WTC11 (cell line): Measurements from ENCODE around the gene FTCD. TPM values are rescaled to one million over a fixed set of nuclear protein-coding genes. Genes with fewer than 3 reads are reported as not detected.

Experiments
- ATAC-seq: fragments of 200-7000 bp; cut with Tn5 transposase; 2 replicates; pipeline ENCODE4 v1.10.0; 2021; ENCODE audit warnings: mild to moderate bottlenecking, moderate library complexity
- CTCF ChIA-PET: fragments of 300-600 bp; sonication (Branson Sonifier 250); formaldehyde crosslinking; loops from one replicate; lab custom pipeline; 2021; ENCODE audit warnings: antibody characterized with exemption; lab: Charles Lee
- POLR2A ChIA-PET: fragments of 350-600 bp; sonication (Branson Sonifier 250); formaldehyde crosslinking; loops from one replicate; lab custom pipeline; 2021; ENCODE audit warnings: antibody characterized with exemption; lab: Charles Lee
- DNase-seq: peaks from one replicate; pipeline ENCODE4 v3.0.0; 2021; ENCODE audit warnings: low spot score
- H3K27ac Mint-ChIP-seq: 2 replicates; pipeline ENCODE4 v1.8.0; 2021; ENCODE audit warnings: mixed read lengths
- H3K27me3 Mint-ChIP-seq: 2 replicates; pipeline ENCODE4 v1.8.0; 2021; ENCODE audit warnings: low read depth, mild to moderate bottlenecking, moderate library complexity, mixed read lengths
- H3K36me3 Mint-ChIP-seq: 2 replicates; pipeline ENCODE4 v1.8.0; 2021; ENCODE audit warnings: mixed read lengths
- H3K4me1 Mint-ChIP-seq: 2 replicates; pipeline ENCODE4 v1.8.0; 2022; ENCODE audit warnings: mixed read lengths
- H3K4me3 Mint-ChIP-seq: 2 replicates; pipeline ENCODE4 v1.8.0; 2021; ENCODE audit warnings: mild to moderate bottlenecking, moderate library complexity, mixed read lengths
- H3K9me3 Mint-ChIP-seq: 2 replicates; pipeline ENCODE4 v1.8.0; 2021; ENCODE audit warnings: mixed read lengths
- ARID4B ChIP-seq: sonication (generic); formaldehyde crosslinking; IDR thresholded peaks from 2 replicates; pipeline ENCODE4 v1.8.0; 2023; ENCODE audit warnings: missing genetic modification reagents, mild to moderate bottlenecking, borderline replicate concordance
- CREB1 ChIP-seq: sonication (generic); formaldehyde crosslinking; IDR thresholded peaks from 2 replicates; pipeline ENCODE4 v1.8.0; 2023; ENCODE audit warnings: mild to moderate bottlenecking, missing genetic modification reagents
- JAZF1 ChIP-seq: fragments of 250-450 bp; sonication (Bioruptor Pico); IDR thresholded peaks from 2 replicates; pipeline ENCODE4 v1.9.0; 2021; ENCODE audit warnings: moderate library complexity, mild to moderate bottlenecking, inconsistent platforms
- JUN ChIP-seq: sonication (generic); formaldehyde crosslinking; IDR thresholded peaks from 2 replicates; pipeline ENCODE4 v1.8.0; 2023; ENCODE audit warnings: mild to moderate bottlenecking, missing genetic modification reagents
- MAX ChIP-seq: sonication (generic); formaldehyde crosslinking; IDR thresholded peaks from 2 replicates; pipeline ENCODE4 v1.8.0; 2022; ENCODE audit warnings: mild to moderate bottlenecking, missing genetic modification reagents
- NFYB ChIP-seq: sonication (generic); formaldehyde crosslinking; conservative IDR thresholded peaks from 2 replicates; pipeline ENCODE4 v1.8.0; 2022; ENCODE audit warnings: low read depth, missing genetic modification reagents
- NR2C2 ChIP-seq: sonication (generic); formaldehyde crosslinking; IDR thresholded peaks from 2 replicates; pipeline ENCODE4 v1.8.0; 2022; ENCODE audit warnings: mild to moderate bottlenecking, missing genetic modification reagents
- TEAD4 ChIP-seq: sonication (generic); formaldehyde crosslinking; IDR thresholded peaks from 2 replicates; pipeline ENCODE4 v1.8.0; 2022; ENCODE audit warnings: mild to moderate bottlenecking, missing genetic modification reagents
- USF1 ChIP-seq: sonication (generic); formaldehyde crosslinking; IDR thresholded peaks from 2 replicates; pipeline ENCODE4 v1.8.0; 2022; ENCODE audit warnings: mild to moderate bottlenecking, missing genetic modification reagents
- ZBTB43 ChIP-seq: sonication (generic); formaldehyde crosslinking; IDR thresholded peaks from 2 replicates; pipeline ENCODE4 v1.8.1; 2023; ENCODE audit warnings: mild to moderate bottlenecking, missing genetic modification reagents
- ZNF138 ChIP-seq: sonication (generic); formaldehyde crosslinking; conservative IDR thresholded peaks from 2 replicates; pipeline ENCODE4 v1.8.1; 2022; ENCODE audit warnings: mild to moderate bottlenecking, moderate library complexity, missing genetic modification reagents
- ZNF281 ChIP-seq: sonication (generic); formaldehyde crosslinking; IDR thresholded peaks from 2 replicates; pipeline ENCODE4 v1.8.0; 2023; ENCODE audit warnings: mild to moderate bottlenecking, missing genetic modification reagents
- ZNF396 ChIP-seq: fragments of 250-450 bp; sonication (Bioruptor Pico); IDR thresholded peaks from 2 replicates; pipeline ENCODE4 v1.8.0; 2021; ENCODE audit warnings: mild to moderate bottlenecking, moderate library complexity, borderline replicate concordance
- total RNA-seq: library from RNA; stranded (reverse); gene quantifications from 3 replicates; pipeline ENCODE4 v1.2.3, GENCODE V29; 2021
- TF ChIP-seq, protein P1 (sequence below): sonication (generic); formaldehyde crosslinking; IDR thresholded peaks from 2 replicates; pipeline ENCODE4 v1.8.1; 2023; ENCODE audit warnings: mild to moderate bottlenecking, missing genetic modification reagents, moderate library complexity
- TF ChIP-seq, protein P2 (sequence below): sonication (generic); formaldehyde crosslinking; IDR thresholded peaks from 2 replicates; pipeline ENCODE4 v1.8.1; 2023; ENCODE audit warnings: mild to moderate bottlenecking, missing genetic modification reagents
- TF ChIP-seq, protein P3 (sequence below): sonication (generic); formaldehyde crosslinking; IDR thresholded peaks from 2 replicates; pipeline ENCODE4 v1.8.1; 2022; ENCODE audit warnings: missing genetic modification reagents, borderline replicate concordance

Gene FTCD
- total RNA-seq, 1 experiment from 2014 or later: 6.1 TPM

DNA sequence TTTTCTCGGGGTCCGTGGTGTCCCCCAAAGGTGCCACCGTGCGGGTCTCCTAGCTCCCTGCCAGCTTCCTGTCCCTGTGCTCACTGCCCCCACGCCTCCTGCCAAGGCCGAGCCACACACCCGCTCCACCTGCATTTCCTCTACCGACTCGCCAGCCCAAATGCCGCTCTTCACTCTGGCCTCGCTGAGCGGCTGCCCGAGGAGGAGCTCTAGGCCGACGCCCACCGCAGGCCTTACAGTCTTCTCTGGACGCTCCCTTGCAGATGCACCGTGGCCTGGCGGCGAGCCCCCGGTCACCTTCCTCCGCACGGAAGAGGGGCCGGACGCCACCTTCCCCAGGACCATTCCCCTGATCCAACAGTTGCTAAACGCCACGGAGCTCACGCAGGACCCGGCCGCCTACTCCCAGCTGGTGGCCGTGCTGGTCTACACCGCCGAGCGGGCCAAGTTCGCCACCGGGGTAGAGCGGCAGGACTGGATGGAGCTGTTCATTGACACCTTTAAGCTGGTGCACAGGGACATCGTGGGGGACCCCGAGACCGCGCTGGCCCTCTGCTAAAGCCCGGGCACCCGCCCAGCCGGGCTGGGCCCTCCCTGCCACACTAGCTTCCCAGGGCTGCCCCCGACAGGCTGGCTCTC, 26.3 kb downstream of the FTCD start:
- ChIA-PET POLR2A (interaction anchor here (0.8 kb wide), 1 partner anchor 14 kb away, joined by 3 read pairs; no protein-coding TSS in a partner anchor), CTCF (interaction anchor here (1.1 to 3.7 kb wide), 6 partner anchors 13 to 157 kb away, joined by 3 to 40 read pairs (median 5); no protein-coding TSS in a partner anchor)
- H3K4me1 Mint-ChIP-seq: no peaks in the 10 kb centered on the region
- no peak overlapping the region for H3K4me3 Mint-ChIP-seq
- H3K36me3 Mint-ChIP-seq: peaks cover 9% of the 10 kb centered on the region; the same call in 1 of the 2 replicates
- TF ChIP-seq, protein P1, sequence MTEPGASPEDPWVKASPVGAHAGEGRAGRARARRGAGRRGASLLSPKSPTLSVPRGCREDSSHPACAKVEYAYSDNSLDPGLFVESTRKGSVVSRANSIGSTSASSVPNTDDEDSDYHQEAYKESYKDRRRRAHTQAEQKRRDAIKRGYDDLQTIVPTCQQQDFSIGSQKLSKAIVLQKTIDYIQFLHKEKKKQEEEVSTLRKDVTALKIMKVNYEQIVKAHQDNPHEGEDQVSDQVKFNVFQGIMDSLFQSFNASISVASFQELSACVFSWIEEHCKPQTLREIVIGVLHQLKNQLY: no peak
- TF ChIP-seq, protein P2, sequence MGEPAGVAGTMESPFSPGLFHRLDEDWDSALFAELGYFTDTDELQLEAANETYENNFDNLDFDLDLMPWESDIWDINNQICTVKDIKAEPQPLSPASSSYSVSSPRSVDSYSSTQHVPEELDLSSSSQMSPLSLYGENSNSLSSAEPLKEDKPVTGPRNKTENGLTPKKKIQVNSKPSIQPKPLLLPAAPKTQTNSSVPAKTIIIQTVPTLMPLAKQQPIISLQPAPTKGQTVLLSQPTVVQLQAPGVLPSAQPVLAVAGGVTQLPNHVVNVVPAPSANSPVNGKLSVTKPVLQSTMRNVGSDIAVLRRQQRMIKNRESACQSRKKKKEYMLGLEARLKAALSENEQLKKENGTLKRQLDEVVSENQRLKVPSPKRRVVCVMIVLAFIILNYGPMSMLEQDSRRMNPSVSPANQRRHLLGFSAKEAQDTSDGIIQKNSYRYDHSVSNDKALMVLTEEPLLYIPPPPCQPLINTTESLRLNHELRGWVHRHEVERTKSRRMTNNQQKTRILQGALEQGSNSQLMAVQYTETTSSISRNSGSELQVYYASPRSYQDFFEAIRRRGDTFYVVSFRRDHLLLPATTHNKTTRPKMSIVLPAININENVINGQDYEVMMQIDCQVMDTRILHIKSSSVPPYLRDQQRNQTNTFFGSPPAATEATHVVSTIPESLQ: no peak
- TF ChIP-seq ARID4B (CRISPR knock-in tag) (no peak), ZNF138 (no peak), NFYB (CRISPR knock-in tag) (no peak), ZBTB43 (CRISPR knock-in tag) (no peak), JAZF1 (no peak), USF1 (CRISPR knock-in tag) (no peak), MAX (CRISPR knock-in tag) (no peak), NR2C2 (no peak), ZNF396 (CRISPR knock-in tag) (no peak), CREB1 (CRISPR knock-in tag) (no peak), ZNF281 (no peak), JUN (CRISPR knock-in tag) (no peak), TEAD4 (no peak)
- TF ChIP-seq, protein P3, sequence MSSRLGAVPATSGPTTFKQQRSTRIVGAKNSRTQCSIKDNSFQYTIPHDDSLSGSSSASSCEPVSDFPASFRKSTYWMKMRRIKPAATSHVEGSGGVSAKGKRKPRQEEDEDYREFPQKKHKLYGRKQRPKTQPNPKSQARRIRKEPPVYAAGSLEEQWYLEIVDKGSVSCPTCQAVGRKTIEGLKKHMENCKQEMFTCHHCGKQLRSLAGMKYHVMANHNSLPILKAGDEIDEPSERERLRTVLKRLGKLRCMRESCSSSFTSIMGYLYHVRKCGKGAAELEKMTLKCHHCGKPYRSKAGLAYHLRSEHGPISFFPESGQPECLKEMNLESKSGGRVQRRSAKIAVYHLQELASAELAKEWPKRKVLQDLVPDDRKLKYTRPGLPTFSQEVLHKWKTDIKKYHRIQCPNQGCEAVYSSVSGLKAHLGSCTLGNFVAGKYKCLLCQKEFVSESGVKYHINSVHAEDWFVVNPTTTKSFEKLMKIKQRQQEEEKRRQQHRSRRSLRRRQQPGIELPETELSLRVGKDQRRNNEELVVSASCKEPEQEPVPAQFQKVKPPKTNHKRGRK (CRISPR knock-in tag): no peak
- DNase-seq (no peak), ATAC-seq (no peak)
- H3K27me3 Mint-ChIP-seq: no peaks in the 10 kb centered on the region; the same call in 1 of the 2 replicates
- no peak overlapping the region; the same call in 1 of the 2 replicates for H3K27ac Mint-ChIP-seq
- H3K9me3 Mint-ChIP-seq: no peaks in the 10 kb centered on the region
